NCI-H69 (cell line): ENCODE results near the gene PLA2G2F.
A peak's percentile ranks its signal among the peaks of the same experiment; 100 is the strongest.

ENCODE experiments used
- DNase-seq: peaks from one replicate; lab custom pipeline; 2025; lab: John Stamatoyannopoulos, UW

PLA2G2F gene

DNA sequence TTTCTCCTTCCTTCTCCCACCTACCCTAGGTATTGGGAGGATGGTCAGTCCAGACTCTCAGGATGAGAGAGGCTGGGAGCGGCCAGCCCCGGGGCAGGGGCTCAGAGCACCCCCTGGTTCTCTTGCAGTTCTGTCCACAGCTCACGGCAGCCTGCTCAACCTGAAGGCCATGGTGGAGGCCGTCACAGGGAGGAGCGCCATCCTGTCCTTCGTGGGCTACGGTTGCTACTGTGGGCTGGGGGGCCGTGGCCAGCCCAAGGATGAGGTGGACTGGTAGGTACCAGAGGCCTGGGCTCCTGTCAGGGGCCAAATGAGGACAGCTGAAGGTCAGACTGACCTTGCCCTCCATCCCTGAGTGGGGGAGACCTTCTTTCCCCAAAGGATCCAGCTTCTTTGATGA is 4.2 kb downstream of the PLA2G2F start:
- DNase-seq, result no peak

DNA sequence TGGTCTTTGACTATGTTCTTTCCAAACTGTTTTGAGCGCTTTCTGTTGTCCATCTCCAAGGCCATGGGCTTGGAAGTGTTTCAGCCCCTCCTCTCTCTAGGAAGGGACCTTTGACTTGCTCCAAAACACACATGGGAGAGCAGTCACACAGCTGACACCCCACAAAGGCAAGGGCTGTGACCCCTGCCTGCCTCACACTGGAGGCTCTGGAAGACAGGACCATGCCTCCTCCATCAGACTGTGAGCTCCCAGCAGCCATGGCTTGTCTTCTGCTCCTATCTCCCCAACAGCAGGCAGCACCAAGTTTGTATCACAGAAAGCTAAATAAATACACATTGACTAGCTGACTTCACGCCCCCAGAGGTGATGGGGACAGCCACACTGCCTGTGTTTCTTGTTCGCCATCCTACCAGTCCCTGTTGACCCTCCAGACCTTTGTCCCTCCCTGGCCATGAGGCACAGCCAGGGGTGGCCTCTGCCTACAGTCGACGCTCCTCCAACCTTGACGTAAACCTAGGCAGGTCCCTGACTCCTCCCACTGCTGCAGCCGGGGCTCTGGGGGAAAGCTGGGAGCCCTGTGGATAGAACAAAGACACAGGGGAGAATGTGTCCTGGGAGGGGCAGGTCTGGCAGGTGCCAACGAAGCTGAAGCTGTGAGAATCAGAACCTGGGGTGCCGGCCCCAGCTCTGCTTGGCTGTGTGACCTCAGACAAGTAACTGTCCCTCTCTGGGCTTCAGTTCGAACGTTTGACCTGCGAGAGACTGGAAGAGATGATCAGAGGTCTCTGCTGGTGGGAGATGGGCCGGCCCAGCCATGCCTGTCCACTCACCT is 4.8 kb downstream of the PLA2G2F start:
- no peak for DNase-seq

DNA sequence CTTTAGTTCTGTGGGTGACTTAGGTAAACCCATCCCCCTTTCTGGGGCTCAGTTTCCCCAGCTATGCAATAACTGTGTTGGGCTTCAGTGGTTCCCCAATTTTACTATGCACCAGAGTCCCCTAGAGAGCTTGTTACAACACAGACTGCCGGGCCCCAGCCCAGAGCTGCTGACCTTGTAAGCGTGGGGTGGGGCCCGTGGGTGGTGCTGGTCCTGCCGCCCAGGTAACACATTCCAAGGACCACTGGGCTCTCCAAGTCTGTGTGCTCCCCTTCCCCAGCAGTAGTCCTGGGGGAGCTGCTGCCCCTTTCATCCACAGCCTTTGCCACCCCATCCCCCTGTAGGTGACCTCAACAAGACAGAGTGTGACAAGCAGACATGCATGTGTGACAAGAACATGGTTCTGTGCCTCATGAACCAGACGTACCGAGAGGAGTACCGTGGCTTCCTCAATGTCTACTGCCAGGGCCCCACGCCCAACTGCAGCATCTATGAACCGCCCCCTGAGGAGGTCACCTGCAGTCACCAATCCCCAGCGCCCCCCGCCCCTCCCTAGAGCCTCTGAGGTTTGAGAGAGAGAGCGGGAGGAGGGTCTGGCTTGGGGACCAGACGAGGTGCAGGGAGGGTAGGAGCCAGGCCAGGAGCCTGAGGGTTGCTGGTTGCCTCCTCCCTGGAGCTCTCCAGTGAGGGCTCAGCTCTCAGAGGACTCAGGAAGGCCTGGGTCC is 8.9 kb downstream of the PLA2G2F start:
- DNase-seq, result no peak

DNA sequence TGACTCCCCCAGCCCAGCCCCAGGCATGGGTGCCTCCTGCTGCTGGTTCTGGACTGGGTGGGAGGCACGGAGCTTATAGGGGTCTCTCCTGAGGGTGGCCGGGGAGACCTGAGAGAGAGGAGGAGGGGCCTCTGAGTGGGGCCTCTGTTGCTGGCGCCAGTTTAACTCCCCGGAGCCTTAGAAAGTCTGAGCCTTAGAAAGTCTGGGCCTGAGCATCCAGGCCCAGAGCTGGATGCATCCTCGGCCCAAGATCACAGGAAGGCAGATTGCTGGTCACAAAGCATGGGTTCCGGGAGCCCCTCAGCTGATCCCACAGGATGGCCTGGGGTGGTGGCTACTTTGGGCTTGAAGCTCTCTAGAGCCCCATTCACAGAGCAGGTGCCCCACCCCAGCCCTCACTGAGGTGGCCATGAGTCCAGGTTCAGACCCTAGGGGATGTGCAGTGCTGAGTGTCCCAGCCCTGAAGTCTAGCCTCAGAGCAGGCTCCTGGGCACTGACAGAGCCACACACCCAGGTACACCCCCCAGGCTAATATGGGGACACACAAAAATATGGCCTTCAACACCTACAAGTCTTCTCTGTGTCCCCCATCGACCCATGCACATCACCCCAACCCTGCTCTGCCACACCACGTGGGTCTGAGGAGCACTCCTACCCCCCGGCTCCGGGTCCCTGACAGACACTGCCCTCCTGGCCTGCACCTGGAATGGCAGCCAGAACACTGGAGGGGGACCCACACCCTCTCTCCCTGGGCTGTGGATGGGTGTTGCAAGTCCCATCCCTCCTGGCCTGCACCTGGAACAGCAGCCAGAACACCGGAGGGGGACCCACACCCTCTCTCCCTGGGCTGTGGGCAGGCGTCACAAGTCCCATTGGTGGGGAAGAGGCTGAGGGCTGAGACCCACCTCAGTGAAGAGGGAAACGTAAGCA is 9.7 kb downstream of the PLA2G2F start:
- no peak for DNase-seq

DNA sequence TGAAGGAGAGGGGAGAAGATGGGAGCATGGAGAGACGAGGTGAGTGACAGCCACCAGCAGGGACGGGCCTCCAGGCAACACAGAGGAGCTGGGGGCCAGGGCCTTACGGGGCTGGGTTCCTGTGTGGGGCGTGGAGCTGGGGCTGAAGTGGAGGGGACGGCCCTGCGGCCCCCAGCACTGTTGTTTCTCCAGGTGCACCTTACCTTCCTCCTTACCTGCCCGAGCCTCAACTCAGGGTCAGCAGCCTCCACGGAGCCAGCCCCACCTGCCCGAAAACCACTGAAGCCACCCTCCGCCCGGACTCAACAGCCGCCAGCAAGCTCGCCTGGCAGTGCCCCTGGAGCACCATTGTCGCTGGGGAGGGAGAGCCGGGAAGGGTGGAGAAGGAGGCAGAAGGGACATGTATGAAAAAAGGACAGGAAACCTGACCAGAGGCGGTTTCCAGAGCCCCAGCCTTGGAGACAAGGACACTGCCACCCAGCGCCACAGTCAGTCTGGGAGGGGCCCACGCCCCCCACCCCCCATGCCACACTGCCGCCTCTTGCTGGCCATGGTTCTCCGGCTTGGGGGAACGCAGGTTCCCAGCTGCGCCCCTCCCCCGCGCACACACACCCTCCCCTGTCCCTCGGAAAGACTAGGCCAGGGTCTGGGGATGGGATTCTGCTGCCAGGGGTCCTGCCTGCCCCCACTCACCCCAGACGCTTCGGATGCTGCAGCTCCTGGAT is 10.6 kb downstream of the PLA2G2F start:
- no peak for DNase-seq

DNA sequence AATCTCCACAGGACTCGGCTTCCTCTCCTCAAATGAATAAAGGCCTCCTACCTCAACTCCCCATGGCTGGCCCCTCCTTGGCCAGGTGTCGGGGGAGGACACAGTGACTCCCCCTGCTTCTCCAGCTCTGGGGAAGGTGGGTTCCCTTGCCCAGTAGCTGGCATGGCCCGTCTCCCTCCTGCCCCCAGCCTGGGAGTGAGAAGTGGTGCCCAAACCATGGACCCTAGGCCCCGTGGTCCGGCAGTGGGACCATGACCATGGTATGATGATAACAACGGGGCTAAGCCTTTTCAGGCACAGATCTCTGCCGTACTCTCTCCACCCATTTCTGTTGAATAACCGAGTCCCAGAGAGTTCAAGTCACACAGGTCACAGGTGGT is 11.2 kb downstream of the PLA2G2F start:
- no peak for DNase-seq

DNA sequence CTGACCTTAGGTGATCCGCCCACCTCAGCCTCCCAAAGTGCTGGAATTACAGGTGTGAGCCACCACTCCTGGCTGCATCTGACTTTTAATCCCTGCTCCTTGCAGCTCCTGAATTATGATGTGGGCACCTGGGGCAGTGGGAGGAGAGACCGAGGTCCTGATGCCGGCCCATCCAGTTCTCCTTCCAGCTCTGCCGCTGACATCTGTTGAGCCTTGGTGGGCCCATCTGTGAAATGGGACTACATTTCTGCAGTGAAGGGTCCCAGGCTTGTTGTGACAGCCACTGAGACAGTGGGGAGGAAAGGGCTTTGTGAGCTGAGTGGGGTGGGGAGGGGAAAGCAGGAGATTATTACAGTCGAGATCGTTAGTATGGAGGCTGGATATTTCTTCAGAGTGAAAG is 11.8 kb downstream of the PLA2G2F start:
- DNase-seq, result no peak

DNA sequence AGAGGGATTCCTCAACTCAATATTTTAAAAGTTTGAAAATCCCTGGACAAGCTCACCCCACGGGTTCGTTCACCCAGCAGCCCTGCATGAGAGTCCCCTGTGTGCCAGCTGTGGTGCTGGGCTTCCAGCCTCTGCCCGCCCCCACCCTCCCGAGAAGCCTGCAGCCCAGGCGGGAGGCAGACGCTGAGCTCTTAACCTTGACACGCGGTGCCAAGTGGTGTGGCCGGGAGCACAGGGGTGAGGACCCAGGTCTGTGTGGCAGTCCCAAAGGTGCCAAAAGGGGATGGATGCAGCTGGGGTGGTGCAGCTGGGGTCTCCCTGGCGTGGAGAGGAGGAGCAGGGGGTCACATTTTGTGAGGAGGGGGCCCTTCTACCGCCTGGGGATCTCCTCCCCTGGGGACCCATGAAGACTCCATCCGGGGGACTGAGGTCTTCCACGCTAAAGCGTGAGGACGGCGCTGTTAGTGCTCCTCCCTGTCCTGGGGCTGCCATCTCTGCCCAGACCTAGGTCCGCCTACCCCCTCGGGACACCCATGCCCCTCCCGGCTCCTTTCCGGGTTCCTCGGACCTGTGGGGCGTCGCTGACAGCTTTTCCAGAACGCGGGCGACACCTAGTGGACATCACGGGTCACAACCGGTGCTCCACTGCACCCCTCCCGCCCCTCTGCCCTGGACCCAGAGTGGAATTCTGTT is 12.9 kb downstream of the PLA2G2F start:
- peak; percentile 71 for DNase-seq

DNA sequence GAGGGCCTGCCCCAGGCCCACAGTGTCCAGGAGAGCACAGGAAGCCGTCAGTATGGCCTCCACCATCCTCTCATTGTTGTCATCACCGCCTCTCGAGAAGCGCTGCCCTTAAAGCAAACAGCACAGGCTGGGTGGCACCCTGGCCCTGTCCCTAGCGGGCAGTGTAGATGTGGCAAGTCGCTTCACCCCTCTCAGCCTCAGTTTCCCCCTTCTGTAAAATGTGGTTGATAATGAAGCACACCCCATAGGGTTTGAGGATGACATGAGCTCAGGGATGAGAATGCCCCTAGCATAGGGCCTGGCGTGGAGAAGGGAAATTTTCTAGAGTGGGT is 13.4 kb downstream of the PLA2G2F start:
- no peak for DNase-seq

DNA sequence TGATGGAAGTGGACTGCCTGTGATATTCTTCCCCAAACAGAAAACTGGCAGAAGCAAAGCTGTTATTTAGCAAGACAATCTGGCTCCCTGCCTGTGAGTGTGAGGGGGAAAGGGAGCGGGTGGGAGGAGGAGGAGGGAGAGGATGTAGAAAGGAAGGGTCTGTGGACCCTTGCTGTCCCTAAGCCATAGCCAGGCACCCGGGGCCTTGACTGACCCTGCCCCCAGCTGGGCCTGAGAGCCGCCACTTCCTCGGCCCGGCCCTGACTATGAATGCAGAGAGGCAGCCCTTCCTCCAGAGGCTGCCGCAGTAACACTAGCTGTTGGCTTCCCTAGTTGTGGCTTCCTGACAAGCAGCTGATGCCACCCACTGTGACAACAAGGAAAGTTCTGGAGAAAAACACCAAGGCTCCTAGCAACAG is 13.9 kb downstream of the PLA2G2F start:
- DNase-seq, result no peak

DNA sequence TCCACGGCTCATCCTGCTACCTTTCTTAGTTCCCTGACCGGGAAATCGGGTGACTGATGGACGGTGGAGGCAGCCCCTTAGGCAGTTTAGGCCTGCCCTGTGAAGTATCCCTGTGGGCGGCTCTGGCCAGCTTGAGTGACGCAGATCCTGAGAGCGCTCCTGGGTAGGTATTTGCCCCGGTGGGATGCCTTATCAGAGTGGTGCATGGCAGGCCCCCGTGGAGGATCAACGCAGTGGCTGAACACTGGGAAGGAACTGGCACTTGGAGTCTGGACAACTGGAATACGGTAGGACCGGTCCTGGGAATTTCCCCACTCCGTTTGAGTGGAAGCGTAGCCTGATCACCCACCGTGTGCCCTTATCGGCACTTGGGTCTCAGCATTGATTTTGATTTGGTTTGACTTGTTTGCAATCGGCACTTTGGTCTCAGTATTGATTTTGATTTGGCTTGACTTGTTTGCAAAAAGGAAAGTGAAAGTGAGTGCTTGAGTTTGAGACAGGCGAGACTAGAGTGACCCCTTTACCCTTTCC is 15.2 kb downstream of the PLA2G2F start:
- no peak for DNase-seq

DNA sequence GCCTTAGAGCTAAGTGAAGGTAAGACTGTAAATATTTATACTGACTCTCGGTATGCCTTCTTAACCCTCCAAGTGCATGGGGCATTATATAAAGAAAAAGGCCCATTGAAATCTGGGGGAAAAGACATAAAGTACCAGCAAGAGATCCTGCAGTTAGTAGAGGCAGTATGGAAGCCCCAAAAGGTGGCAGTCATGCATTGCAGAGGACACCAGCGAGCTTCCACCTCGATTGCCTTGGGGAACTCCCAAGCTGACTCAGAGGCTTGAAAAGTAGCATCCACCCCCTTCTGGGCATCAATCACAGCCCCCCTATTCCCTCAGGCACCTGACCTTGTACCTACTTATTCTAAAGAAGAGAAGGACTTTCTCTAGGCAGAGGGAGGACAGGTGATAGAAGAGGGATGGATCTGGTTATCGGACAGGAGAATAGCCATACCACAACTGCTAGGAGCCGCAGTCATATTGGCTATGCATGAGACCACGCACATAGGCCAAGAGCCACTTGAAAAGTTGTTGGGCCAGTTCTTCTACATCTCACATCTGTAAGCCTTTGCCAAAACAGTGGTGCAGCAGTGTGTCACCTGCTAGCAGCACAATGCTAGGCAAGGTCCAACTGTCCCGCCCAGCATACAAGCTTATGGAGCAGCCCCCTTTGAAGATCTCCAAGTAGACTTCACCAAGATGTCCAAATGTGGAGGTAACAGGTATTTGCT is 19.4 kb downstream of the PLA2G2F start:
- no peak for DNase-seq

DNA sequence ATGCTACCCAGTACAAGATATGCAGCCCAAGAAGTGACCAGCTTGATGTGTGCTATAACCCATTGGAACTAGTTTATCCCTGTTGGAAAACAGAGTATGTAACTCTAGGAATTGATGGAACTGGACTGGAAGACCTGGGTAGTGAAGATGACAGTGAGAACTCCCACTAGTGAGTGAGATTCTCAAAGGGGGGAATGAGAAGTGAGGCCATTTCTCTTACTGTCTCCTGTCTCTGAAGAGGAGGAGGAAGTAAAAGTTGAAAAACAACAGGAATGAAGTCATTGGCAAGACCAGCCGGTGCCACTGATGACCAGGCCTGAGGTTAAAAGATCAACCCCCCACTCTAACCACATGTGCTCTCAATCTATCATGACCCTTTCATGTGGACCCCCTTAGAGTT is 20.9 kb downstream of the PLA2G2F start:
- no peak for DNase-seq

DNA sequence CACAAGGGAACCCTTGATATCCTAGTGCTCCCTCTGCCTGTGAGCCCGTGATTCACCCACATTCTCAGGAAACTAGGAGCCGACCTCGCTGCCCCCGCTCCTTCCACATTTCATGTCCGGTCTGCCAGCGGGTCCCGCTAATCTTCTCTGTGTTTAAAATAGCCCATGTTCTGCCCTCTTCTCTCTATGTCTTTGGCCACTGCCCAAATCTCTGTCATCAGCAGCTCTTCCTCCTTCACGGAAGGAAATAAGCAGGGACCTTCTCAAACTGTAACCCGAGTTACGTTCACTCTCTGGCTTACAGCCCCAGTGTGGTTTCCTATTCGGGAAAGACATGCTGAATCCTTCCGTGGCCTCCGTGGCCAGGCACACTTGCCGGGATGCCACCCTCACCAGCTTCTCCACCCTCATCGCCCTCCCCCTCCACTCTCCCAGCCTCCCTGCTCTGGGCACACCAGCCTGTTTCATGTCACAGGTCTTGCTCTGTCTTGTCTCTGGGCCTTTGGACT is 25.6 kb downstream of the PLA2G2F start:
- no peak for DNase-seq

DNA sequence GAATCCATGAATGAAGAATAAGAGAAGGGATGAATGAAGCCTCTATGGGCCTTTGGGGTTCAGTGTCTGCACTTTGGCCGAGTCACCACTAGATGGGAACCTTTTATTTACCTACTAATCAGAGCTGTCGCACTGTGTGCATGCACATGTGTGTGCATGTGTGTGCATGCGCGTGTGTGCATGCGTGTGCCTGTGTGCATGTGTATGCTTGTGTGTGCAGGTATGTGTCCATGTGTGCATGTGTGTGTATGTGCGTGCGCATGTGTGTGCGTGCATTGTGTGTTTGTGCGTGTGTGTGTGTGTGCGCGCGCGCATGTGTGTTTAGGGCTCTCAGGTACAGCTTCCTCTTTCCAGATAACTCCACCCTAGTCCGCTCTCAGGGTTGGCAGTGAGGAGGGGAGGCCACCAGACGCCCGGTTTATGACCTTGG is 26.4 kb downstream of the PLA2G2F start:
- DNase-seq, result no peak

DNA sequence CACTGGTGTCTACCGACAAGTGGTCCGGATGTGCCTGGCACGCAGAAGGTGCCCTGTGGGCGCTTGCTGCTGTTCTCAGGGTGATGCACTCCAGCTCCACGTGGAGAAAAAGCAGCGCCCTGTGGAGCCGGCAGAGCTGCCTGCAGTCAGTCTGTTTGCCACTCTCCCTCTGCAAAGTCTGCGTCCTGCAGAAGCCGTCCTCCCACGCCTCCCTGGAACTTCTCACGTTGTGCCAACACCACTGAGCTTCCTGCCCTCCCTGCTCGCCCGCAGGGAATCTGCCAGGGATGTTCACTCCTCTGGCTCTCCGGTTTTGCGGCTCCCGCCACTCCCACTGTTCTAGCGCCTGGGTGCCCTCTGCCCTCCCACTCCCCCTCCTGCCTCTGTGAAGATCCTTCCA is 26.9 kb downstream of the PLA2G2F start:
- DNase-seq, result no peak

DNA sequence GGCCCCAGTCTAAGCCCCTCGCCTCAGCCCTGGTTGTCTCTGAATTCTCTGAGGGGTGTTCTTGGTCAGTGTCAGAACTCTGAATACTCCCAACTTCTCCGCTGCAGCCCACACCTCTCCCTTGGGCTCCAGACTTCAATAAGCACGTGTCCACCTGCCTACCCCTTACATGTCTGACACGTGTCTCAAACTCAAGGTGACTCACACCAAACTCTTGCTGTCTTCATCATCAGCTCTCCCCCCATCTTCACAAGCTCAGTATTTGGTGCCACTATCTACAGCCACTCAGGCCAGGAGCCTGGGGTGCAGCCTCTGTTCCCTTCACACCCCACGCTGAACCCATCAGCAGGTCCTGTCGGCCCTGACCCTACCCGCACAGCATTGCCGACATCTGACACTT is 28.0 kb downstream of the PLA2G2F start:
- no peak for DNase-seq

DNA sequence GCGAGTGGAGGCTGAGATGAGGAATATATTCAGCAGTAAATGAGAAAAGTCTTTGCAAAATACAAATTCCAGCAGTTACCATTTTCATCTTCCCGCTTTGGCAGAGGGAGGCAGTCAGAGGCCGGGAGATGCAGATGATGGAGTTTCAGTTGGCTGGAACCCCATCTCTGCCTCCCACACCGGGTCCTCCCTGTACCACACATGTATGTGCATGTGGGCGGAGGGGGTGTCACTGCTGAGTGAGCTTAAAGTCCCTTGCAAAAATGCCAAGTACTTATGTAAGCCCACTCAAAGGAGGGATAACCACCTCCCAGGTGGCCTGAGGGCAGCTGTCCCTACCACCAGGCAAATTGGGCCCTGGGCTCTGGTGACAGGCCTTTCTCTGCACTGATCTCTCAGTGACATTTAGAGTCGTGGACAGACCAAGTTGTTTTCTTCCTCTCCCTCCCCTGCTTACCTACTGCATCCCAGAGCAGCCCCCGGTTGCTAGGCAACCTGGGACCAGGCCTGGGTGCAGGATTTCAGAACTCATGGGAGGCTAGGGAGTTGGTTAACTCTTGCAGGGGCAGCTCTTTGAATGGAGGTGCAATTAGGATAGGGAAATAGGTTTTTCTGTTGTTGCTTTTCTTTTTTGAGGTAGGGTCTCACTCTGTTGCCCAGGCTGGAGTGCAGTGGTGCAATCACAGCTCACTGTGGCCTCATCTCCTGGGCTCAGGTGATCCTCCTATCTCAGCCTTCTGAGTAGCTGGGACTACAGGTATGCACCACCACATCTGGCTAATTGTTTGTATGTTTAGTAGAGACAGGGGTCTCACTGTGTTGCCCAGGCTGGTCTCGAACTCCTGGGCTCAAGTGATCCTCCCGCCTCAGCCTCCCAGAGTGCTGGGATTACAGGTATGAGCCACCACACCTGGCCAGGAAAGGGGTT is 29.7 kb downstream of the PLA2G2F start:
- no peak for DNase-seq

DNA sequence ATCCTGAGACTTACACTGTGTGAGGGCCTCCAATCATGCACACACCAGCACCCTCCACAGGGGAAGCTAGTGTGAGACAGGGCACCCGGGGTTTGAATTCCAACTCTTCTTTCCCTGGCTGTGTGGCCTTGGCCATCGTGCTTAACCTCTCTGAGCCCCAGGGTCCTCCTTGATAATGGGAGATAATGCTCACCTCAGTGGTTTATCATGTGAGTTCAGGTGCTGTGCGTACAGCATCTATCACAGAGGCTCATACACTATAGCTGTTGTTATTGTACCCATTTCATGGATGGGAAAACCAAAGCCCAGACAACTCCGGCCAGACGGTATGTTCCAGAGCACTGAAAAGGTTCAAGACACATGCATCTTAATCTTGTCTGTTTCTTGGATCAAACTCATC is 30.8 kb downstream of the PLA2G2F start:
- DNase-seq, result no peak
